Mesangial cell (primary cell): ENCODE measurements around the gene ACCSL. TPM values are rescaled to one million over a fixed set of nuclear protein-coding genes. Genes with fewer than 3 reads are reported as not detected.

Source experiments
- total RNA-seq: library from RNA; depleted of rRNA; stranded (reverse); fragments of >200 nt; gene quantifications from 2 replicates; pipeline ENCODE4 v1.2.3, GENCODE V29; 2015

ACCSL gene
- total RNA-seq = not detected in 2 replicates

DNA sequence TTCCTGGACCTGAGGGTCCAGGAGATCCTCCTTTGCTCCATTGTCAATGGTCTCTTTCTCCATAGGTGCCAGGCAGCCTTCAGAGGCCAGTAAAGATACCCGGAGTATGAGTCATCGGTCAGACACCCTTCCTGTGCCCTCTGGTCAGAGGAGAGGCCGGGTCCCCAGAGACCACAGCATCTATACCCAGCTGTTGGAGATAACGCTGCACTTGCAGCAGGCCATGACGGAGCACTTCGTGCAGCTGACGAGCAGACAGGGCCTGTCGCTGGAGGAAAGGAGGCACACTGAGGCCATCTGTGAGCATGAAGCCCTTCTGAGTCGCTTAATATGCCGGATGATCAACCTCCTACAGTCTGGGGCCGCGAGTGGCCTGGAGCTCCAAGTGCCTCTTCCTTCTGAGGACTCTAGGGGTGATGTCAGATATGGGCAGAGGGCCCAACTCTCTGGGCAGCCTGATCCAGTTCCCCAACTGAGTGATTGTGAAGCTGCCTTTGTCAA, at the start of gene ACCSL:
ACCSL (plus strand) TSS at position 51 of the 501 bp plus-strand sequence; CDS start at position 107, 56 bp downstream.

DNA sequence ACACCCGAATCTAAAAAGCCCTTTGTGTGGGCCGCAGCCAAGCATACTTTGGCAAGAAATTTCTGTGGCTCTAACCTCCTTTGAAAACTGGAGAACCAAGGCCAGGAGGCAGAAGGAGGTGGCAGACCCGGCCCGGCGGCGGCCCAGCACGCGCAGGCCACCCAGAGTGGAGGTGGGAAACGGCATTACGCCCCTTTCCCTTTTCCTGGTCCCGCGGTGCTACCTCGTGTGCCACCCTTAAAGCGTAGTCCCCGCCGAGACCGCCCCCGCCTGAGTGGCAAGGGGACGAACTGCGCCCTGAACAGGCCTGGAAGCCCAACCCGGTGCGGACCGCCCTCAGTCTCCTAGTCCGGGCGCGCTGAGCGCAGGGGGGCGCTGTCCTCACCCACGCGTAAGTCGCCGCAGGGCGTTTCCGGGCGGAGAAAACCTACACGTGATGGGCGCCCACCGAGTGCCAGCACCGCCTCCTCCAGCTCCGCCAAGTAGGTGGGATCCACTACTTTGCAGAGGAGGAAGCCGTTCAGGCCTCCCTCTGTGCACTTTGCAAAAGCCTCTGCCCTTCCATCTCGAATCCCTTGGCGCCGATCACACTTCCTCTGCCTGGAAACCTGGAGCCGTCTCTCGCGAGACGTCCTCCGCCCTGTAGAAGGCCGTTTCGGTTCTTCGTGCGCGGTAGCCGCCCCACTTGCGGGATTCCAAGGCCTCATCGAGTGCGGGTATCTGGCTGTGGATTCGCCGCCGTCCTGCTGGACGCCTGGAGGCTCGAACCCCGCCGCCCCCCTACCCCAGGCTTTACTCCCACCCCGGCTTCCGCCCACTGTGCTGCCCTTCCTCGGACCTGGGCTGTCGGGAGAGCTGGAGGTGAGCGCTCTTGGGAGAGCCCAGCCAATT, 18.3 kb downstream of the ACCSL start, which contains the start of gene ACCS:
ACCS (plus strand) TSS at position 430 of the 891 bp plus-strand sequence. CDS start 1,358 bp downstream, outside the sequence.

DNA sequence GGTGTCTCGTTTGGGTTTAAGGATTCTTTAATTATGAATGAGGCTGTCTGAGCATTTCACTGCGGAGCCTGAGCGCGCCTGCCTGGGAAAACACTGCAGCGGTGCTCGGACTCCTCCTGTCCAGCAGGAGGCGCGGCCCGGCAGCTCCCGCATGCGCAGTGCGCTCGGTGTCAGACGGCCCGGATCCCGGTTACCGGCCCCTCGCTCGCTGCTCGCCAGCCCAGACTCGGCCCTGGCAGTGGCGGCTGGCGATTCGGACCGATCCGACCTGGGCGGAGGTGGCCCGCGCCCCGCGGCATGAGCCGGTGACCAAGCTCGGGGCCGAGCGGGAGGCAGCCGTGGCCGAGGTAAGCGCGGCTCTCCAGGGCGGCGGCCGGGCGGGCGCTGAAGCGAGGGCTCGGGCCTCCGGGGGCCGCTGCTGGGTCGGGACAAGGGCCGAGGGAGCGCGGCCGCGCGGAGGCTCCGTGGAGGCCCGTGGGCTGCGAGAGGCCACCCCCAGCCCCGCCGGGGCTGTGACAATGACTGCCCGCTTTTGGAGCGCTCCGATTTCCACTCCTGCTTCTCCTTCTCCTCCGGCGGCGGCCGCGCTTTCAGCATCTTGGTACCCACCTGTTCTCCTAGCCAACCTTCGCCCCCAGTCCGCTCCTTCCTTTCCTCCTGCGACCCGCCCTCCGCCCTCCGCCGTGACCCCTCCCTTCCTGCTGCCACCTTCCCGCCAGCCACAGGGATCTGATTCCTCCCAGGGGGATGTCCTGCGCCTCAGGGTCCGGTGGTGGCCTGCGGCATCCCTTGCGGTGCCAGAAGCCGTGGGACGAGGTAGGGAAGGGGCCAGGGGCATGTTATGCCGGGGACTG, 48.0 kb downstream of the ACCSL start, which contains the start of gene EXT2:
EXT2 (plus strand) TSS at position 173 of the 854 bp plus-strand sequence. CDS start 12,035 bp downstream, outside the sequence.

Other genes starting within 250 kb of the ACCSL start
- gene ALKBH3, start 167.2 kb upstream of the ACCSL start, total RNA-seq = 27.6 and 28.4 TPM in 2 replicates
- 0.33 and 1.5 TPM in 2 replicates for gene C11orf96, start 105.3 kb upstream of the ACCSL start, total RNA-seq
- gene ACCS, start 18.3 kb downstream of the ACCSL start, total RNA-seq = 4.4 and 10.9 TPM in 2 replicates
- 130 and 150 TPM in 2 replicates for gene EXT2, start 47.7 kb downstream of the ACCSL start, total RNA-seq